Endothelial cell of umbilical vein (primary cell): ENCODE data around the gene SMURF1. TPM values are rescaled to one million over a fixed set of nuclear protein-coding genes. Genes with fewer than 3 reads are reported as not detected.

Experiments
- BruUV-seq: library from RNA; stranded (reverse); fragments of 400-500 nt; replicated peaks from 2 replicates; lab custom pipeline; 2021; lab: Mats Ljungman, UMichigan
- CTCF ChIA-PET: fragments of 300-600, 350-600 bp; sonication (Branson Sonifier 250); formaldehyde crosslinking; loops from one replicate; lab custom pipeline; 2021; ENCODE audit warnings: antibody characterized with exemption, inconsistent platforms; lab: Charles Lee
- POLR2A ChIA-PET: fragments of 300-600, 350-600 bp; sonication (Branson Sonifier 250); formaldehyde crosslinking; loops from one replicate; lab custom pipeline; 2021; ENCODE audit warnings: antibody characterized with exemption, inconsistent platforms; lab: Charles Lee
- DNase-seq: peaks from one replicate; pipeline ENCODE4 v3.0.0-alpha.2; 2011; ENCODE audit warnings: low read depth, low spot score
- FAIRE-seq: peaks from 2 replicates; lab custom pipeline; 2011; peaks lifted over from hg19 to GRCh38; lab: Jason Lieb, UNC
- H2AFZ ChIP-seq: 2 replicates; pipeline ENCODE4 v1.6.0; 2012; ENCODE audit warnings: low read depth, low read length, control low read depth, inconsistent platforms
- H3K27ac ChIP-seq: 2 replicates; pipeline ENCODE4 v1.5.1; 2011; ENCODE audit warnings: low read depth, mild to moderate bottlenecking, control low read depth, low read length, moderate library complexity; ENCODE audit not compliant: insufficient read depth
- H3K27me3 ChIP-seq, 2 experiments: 2 replicates each; pipeline versions ENCODE4 v1.6.0 to v1.6.1; 2011; ENCODE audit warnings: low read length in 2 of 2, mixed read lengths in 1 of 2; ENCODE audit not compliant: control insufficient read depth in 2 of 2, insufficient read depth in 2 of 2
- H3K36me3 ChIP-seq, 2 experiments: 2 replicates in 1 of 2; 3 replicates in 1 of 2; pipeline ENCODE4 v1.5.1; 2011; ENCODE audit warnings: low read length in 2 of 2, mild to moderate bottlenecking in 1 of 2, moderate library complexity in 1 of 2; ENCODE audit not compliant: control insufficient read depth in 2 of 2, insufficient read depth in 2 of 2; ENCODE audit errors: extremely low read depth in 1 of 2
- H3K4me1 ChIP-seq: 3 replicates; pipeline ENCODE4 v1.5.1; 2011; ENCODE audit warnings: mild to moderate bottlenecking, low read length; ENCODE audit not compliant: control insufficient read depth, insufficient read depth; ENCODE audit errors: extremely low read depth
- H3K4me2 ChIP-seq: 2 replicates; pipeline ENCODE4 v1.6.1; 2011; ENCODE audit warnings: low read length, control low read depth, mixed read lengths; ENCODE audit not compliant: insufficient read depth
- H3K4me3 ChIP-seq, 3 experiments: fragments of 200-600 bp in 1 of 3; sonication (generic), shearing (Covaris generic) in 1 of 3; replicated peaks in 1 of 3; 2 replicates each; pipeline ENCODE4 v1.5.1; 2011 to 2016; ENCODE audit warnings: control low read depth in 3 of 3, low read length in 3 of 3, mild to moderate bottlenecking in 2 of 3, inconsistent platforms in 1 of 3, low read depth in 1 of 3, moderate library complexity in 1 of 3; ENCODE audit not compliant: insufficient read depth in 1 of 3
- H3K79me2 ChIP-seq: 2 replicates; pipeline ENCODE4 v1.6.0; 2012; ENCODE audit warnings: low read length, inconsistent platforms; ENCODE audit not compliant: control insufficient read depth, insufficient read depth
- H3K9ac ChIP-seq: replicated peaks from 2 replicates; pipeline ENCODE3; 2011; ENCODE audit warnings: low read length, control low read depth; ENCODE audit not compliant: insufficient read depth; ENCODE audit errors: extremely low read depth
- H3K9me1 ChIP-seq: replicated peaks from 3 replicates; pipeline ENCODE4 v1.6.0; 2011; ENCODE audit warnings: mild to moderate bottlenecking, low read length; ENCODE audit not compliant: control insufficient read depth, insufficient read depth; ENCODE audit errors: extremely low read depth
- H3K9me3 ChIP-seq: replicated peaks from 2 replicates; pipeline ENCODE4 v1.5.1; 2012; ENCODE audit warnings: low read length, inconsistent platforms; ENCODE audit not compliant: control insufficient read depth, insufficient read depth
- H4K20me1 ChIP-seq: replicated peaks from 2 replicates; pipeline ENCODE3; 2011; ENCODE audit warnings: mild to moderate bottlenecking, low read length; ENCODE audit not compliant: control insufficient read depth, insufficient read depth; ENCODE audit errors: extremely low read depth
- EZH2 ChIP-seq: IDR thresholded peaks from 2 replicates; pipeline ENCODE4 v1.6.1; 2012; ENCODE audit warnings: borderline replicate concordance, low read depth, mild to moderate bottlenecking, moderate library complexity, low read length, inconsistent platforms; ENCODE audit not compliant: severe bottlenecking
- FOS ChIP-seq: IDR thresholded peaks from 2 replicates; pipeline ENCODE4 v1.6.1; 2011; ENCODE audit warnings: mild to moderate bottlenecking, low read length, moderate library complexity, borderline replicate concordance; ENCODE audit not compliant: insufficient read depth
- GATA2 ChIP-seq: IDR thresholded peaks from 2 replicates; pipeline ENCODE4 v1.7.0; 2011; ENCODE audit warnings: low read depth, mild to moderate bottlenecking, moderate library complexity, mixed read lengths, low read length; ENCODE audit not compliant: insufficient read length, insufficient read depth
- JUN ChIP-seq: IDR thresholded peaks from 2 replicates; pipeline ENCODE4 v1.6.1; 2011; ENCODE audit warnings: borderline replicate concordance, low read depth; ENCODE audit not compliant: insufficient read length, insufficient read depth
- MYC ChIP-seq: IDR thresholded peaks from one replicate; pipeline ENCODE4 v1.6.1; 2011; ENCODE audit warnings: mild to moderate bottlenecking, low read depth, low read length
- POLR2A ChIP-seq: IDR thresholded peaks from 2 replicates; pipeline ENCODE4 v1.6.1; 2012; ENCODE audit warnings: low read depth, mild to moderate bottlenecking, control low read depth, low read length
- POLR2AphosphoS5 ChIP-seq: IDR thresholded peaks from 2 replicates; pipeline ENCODE4 v1.6.1; 2012; ENCODE audit warnings: low read depth, mild to moderate bottlenecking, control low read depth, low read length, moderate library complexity; ENCODE audit not compliant: insufficient read depth
- dilution Hi-C: fragments of 300-500 bp; cut with MboI; formaldehyde crosslinking; loops from one replicate; pipeline ENCODE4 v1.15.0; 2019; ENCODE audit warnings: low sequenced_read_pairs; ENCODE audit not compliant: extremely low pct_ligation_motif_present
- intact Hi-C: fragments of 100-400 bp; cut with micrococcal nuclease; formaldehyde crosslinking; loops from one replicate; pipeline ENCODE4 v1.10.0; 2022
- polyA plus RNA-seq, 4 experiments: library from polyadenylated mRNA; depleted of rRNA in 3 of 4; stranded (reverse) in 3 of 4; unstranded in 1 of 4; fragments of >200 nt; gene quantifications; 2 replicates each; pipeline versions ENCODE4 v1.2.1 to v1.2.3, GENCODE V29; 2011 to 2012; ENCODE audit warnings: missing spikeins in 1 of 4
- total RNA-seq: library from RNA; stranded (reverse); gene quantifications from 2 replicates; pipeline ENCODE4 v1.2.3, GENCODE V29; 2021
- TF ChIP-seq, protein P1 (sequence below): IDR thresholded peaks from 2 replicates; pipeline ENCODE4 v1.6.1; 2011; ENCODE audit not compliant: insufficient read depth, insufficient read length
- TF ChIP-seq, protein P2 (sequence below), 2 donors: IDR thresholded peaks; 1 replicate in 1 of 2; 2 replicates in 1 of 2; pipeline ENCODE4 v1.5.1; 2011; ENCODE audit warnings: low read length in 2 of 2, mild to moderate bottlenecking in 2 of 2, moderate library complexity in 2 of 2, control low read depth in 1 of 2, inconsistent platforms in 1 of 2, low read depth in 1 of 2; ENCODE audit not compliant: insufficient read depth in 1 of 2; ENCODE audit errors: extremely low read depth in 1 of 2

Gene SMURF1
- total and polyA plus RNA-seq, 2 donors (not counting 3 experiments of a cell fraction or from before 2014, with no cell fraction given), result 11.5 to 22.8 TPM

DNA sequence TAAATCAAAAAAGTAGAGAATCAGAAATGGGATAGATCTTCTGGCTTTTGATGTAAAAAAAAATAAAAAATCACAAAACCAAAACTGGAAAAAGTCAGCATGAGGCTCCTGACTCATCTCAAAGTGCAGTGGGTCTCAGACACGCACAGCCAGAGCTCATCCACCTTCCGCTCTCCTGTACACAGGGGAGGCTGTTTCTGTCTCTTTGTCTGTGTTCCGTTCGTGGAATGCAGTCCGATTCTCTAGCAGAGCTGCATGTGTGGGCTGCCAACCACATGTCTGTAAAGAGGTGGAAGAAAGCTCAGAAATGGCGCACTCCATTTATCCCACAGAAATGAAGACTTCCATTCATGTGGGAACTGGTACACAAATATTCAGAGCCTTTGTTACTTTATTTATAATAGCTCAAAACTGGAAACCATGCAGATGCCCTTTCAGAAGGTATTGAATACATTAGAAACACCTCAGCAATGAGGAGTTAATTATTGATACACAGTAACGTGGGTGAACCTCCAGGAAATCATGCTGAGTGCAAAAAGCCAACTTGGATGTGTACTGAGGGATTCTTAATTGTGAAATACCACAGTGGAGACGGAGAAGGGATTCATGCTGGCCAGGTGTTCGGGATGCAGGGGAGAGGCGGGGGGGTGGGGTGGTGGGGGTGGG lies 142.3 kb downstream of the SMURF1 start:
- DNase-seq (no peak), FAIRE-seq (no peak)
- no TSS peak for BruUV-seq
- ChIA-PET POLR2A (no interaction called here), CTCF (no interaction called here)
- H3K27me3 ChIP-seq, result no peaks in the 10 kb centered on the region
- intact Hi-C loops (no loop called here), dilution Hi-C loops (no loop called here)
- H3K36me3 ChIP-seq, result peaks cover 15 to 52% of the 10 kb centered on the region in 2 experiments
- no peaks in the 10 kb centered on the region for H3K9me1 ChIP-seq
- no peak overlapping the region for H3K4me2 ChIP-seq
- H2AFZ ChIP-seq, result no peak overlapping the region
- H3K79me2 ChIP-seq, result no peaks in the 10 kb centered on the region
- H4K20me1 ChIP-seq, result no peaks in the 10 kb centered on the region
- H3K9ac ChIP-seq, result no peak overlapping the region
- H3K9me3 ChIP-seq, result no peaks in the 10 kb centered on the region
- no peak overlapping the region for H3K4me3 ChIP-seq
- H3K4me1 ChIP-seq, result no peaks in the 10 kb centered on the region
- TF ChIP-seq MYC (no peak), GATA2 (no peak), POLR2AphosphoS5 (no peak), FOS (no peak), JUN (no peak), POLR2A (no peak), EZH2 (no peak)
- TF ChIP-seq, protein P1, sequence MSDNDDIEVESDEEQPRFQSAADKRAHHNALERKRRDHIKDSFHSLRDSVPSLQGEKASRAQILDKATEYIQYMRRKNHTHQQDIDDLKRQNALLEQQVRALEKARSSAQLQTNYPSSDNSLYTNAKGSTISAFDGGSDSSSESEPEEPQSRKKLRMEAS, result no peak
- TF ChIP-seq, protein P2, sequence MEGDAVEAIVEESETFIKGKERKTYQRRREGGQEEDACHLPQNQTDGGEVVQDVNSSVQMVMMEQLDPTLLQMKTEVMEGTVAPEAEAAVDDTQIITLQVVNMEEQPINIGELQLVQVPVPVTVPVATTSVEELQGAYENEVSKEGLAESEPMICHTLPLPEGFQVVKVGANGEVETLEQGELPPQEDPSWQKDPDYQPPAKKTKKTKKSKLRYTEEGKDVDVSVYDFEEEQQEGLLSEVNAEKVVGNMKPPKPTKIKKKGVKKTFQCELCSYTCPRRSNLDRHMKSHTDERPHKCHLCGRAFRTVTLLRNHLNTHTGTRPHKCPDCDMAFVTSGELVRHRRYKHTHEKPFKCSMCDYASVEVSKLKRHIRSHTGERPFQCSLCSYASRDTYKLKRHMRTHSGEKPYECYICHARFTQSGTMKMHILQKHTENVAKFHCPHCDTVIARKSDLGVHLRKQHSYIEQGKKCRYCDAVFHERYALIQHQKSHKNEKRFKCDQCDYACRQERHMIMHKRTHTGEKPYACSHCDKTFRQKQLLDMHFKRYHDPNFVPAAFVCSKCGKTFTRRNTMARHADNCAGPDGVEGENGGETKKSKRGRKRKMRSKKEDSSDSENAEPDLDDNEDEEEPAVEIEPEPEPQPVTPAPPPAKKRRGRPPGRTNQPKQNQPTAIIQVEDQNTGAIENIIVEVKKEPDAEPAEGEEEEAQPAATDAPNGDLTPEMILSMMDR (IDR thresholded peaks at IDR 0.05; ENCODE audit: extremely low read depth in 1 of 2, insufficient read depth in 1 of 2, low read depth in 1 of 2, low read length in 2 of 2), result no peak
- no peak overlapping the region for H3K27ac ChIP-seq
